GM10248 (cell line): Measurements from ENCODE around the gene METTL26.

ENCODE experiments used
- CTCF ChIA-PET: fragments of 300-600 bp; sonication (Branson Sonifier 250); formaldehyde crosslinking; extraction: SDS; loops from one replicate; lab custom pipeline; 2021; ENCODE audit warnings: antibody characterized with exemption; lab: Yijun Ruan, JAX
- POLR2A ChIA-PET: fragments of 350-650 bp; sonication (Branson Sonifier 250); formaldehyde crosslinking; extraction: SDS; loops from one replicate; lab custom pipeline; 2020; ENCODE audit warnings: antibody characterized with exemption; lab: Yijun Ruan, JAX
- DNase-seq: peaks from one replicate; pipeline ENCODE4 v3.0.0; 2012; ENCODE audit errors: extremely low spot score
- CTCF ChIP-seq: IDR thresholded peaks from 2 replicates; pipeline ENCODE4 v1.5.1; 2012; ENCODE audit warnings: mild to moderate bottlenecking, low read depth; ENCODE audit errors: extremely low read depth, missing control alignments, control extremely low read depth

METTL26 gene

DNA sequence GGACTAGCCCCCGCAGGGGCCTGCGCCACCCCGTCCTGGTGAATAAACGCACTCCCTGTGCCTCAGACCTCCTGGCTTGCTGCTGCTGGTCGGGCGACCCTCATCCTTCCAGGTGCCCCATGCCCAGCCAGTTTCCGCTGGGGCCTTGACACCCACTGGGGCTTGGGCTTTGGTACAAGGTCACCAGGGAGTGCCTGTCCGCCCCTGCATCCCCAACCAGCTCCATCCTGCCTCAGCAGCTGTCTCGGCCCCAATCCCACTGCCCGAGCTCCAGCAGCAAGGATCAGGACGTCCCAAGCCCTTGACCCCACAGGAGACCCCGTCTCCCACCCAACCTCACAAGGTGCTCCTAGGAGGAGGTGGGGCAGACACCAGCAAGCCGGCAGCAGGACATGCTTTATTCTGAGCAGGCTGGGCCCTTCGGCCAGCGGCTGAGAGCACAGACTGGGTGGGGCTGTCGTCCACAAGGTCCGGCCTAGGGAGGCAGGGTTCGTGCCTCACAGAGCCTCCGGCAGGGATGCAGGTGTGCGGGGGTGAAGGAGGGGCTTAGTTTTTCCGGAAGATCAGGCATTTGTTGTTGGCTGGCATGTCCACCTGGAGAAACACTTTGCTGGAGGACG is 1.9 kb downstream of the METTL26 start:
- CTCF ChIA-PET = no interaction called here
- POLR2A ChIA-PET = no interaction called here
- no peak for TF ChIP-seq CTCF
- DNase-seq = no peak

DNA sequence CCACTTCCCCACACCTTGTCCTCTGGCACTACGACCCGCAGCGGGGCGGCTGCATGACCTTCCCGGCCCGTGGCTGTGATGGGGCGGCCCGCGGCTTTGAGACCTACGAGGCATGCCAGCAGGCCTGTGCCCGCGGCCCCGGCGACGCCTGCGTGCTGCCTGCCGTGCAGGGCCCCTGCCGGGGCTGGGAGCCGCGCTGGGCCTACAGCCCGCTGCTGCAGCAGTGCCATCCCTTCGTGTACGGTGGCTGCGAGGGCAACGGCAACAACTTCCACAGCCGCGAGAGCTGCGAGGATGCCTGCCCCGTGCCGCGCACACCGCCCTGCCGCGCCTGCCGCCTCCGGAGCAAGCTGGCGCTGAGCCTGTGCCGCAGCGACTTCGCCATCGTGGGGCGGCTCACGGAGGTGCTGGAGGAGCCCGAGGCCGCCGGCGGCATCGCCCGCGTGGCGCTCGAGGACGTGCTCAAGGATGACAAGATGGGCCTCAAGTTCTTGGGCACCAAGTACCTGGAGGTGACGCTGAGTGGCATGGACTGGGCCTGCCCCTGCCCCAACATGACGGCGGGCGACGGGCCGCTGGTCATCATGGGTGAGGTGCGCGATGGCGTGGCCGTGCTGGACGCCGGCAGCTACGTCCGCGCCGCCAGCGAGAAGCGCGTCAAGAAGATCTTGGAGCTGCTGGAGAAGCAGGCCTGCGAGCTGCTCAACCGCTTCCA is 2.6 kb downstream of the METTL26 start:
- no peak for TF ChIP-seq CTCF
- DNase-seq = no peak
- CTCF ChIA-PET = no interaction called here
- POLR2A ChIA-PET = no interaction called here

DNA sequence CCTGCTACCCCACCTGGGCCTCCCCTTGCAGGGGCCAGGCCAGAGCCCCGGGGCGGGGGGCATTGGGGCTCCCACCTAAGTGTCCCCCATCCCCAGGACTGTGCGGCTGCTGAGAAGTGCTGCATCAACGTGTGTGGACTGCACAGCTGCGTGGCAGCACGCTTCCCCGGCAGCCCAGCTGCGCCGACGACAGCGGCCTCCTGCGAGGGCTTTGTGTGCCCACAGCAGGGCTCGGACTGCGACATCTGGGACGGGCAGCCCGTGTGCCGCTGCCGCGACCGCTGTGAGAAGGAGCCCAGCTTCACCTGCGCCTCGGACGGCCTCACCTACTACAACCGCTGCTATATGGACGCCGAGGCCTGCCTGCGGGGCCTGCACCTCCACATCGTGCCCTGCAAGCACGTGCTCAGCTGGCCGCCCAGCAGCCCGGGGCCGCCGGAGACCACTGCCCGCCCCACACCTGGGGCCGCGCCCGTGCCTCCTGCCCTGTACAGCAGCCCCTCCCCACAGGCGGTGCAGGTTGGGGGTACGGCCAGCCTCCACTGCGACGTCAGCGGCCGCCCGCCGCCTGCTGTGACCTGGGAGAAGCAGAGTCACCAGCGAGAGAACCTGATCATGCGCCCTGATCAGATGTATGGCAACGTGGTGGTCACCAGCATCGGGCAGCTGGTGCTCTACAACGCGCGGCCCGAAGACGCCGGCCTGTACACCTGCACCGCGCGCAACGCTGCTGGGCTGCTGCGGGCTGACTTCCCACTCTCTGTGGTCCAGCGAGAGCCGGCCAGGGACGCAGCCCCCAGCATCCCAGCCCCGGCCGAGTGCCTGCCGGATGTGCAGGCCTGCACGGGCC is 3.4 kb downstream of the METTL26 start:
- ChIA-PET CTCF (no interaction called here), POLR2A (no interaction called here)
- no peak for TF ChIP-seq CTCF
- DNase-seq = no peak

DNA sequence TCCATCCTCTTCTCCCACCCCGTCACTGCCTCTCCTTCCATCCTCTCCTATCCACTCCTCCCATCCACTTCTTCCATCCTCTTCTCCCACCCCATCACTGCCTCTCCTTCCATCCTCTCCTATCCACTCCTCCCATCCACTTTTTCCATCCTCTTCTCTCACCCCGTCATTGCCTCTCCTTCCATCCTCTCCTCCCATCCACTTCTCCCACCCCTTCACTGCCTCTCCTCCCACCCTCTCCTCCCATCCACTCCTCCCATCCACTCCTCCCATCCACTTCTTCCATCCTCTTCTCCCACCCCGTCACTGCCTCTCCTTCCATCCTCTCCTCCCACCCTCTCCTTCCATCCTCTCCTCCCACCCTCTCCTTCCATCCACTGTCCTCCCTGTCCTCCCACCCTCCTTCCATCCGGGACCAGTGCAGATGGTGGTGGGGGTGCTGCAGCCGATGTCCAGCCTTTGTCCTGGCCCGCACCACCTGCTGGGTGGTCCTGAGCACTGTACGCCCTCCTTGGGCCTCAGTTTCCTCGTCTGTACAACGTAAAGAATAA is 4.2 kb downstream of the METTL26 start:
- DNase-seq = no peak
- TF ChIP-seq CTCF = no peak
- CTCF ChIA-PET = no interaction called here
- POLR2A ChIA-PET = no interaction called here

GRCh38 chr16:630815-631405 is 5.2 kb downstream of the METTL26 start, which contains the start of gene WFIKKN1:
TSS of gene WFIKKN1 (plus strand) at chr16:630985. CDS start at chr16:631254, 269 bp downstream.
- no peak for DNase-seq
- TF ChIP-seq CTCF = no peak
- ChIA-PET POLR2A (no interaction called here), CTCF (no interaction called here)
